Transverse colon (tissue), 4 donors: ENCODE results near the gene HBA1. TPM values are rescaled to one million over a fixed set of nuclear protein-coding genes. Genes with fewer than 3 reads are reported as not detected.
"Not testable (repeated sequence)": the region's sequence is repeated elsewhere in the genome, so short reads cannot be mapped to it uniquely, and the experiment has no call there.

Experiments used
- DNase-seq: peaks from one replicate; pipeline ENCODE4 v3.0.0-alpha.2; 2019
- H3K27ac ChIP-seq, 4 donors: fragments of 200-600 bp; sonication (generic); 2 replicates each; pipeline ENCODE4 v1.5.1; 2016 to 2018; ENCODE audit warnings: inconsistent platforms in 4 of 4
- H3K27me3 ChIP-seq: fragments of 200-600 bp; sonication (generic); 2 replicates; pipeline ENCODE4 v1.5.1; 2017; ENCODE audit warnings: inconsistent platforms
- H3K36me3 ChIP-seq, 4 donors: fragments of 200-600 bp; sonication (generic); 2 replicates each; pipeline ENCODE4 v1.5.1; 2017 to 2019; ENCODE audit warnings: inconsistent platforms in 4 of 4
- H3K4me1 ChIP-seq, 4 donors: fragments of 200-600 bp; sonication (generic); 2 replicates each; pipeline ENCODE4 v1.5.1; 2017 to 2020; ENCODE audit warnings: inconsistent platforms in 4 of 4
- H3K4me3 ChIP-seq, 4 donors: fragments of 200-600 bp; sonication (generic); 1 replicate in 1 of 4; 2 replicates in 3 of 4; pipeline versions ENCODE4 v1.5.1 to v1.6.1; 2017 to 2019; ENCODE audit warnings: inconsistent platforms in 4 of 4
- H3K9me3 ChIP-seq, 2 donors: fragments of 200-600 bp; sonication (generic); 2 replicates each; pipeline ENCODE4 v1.5.1; 2017 to 2019; ENCODE audit warnings: inconsistent platforms in 2 of 2
- CTCF ChIP-seq, 5 experiments: fragments of 200-600 bp in 3 of 5; fragments of 450-650 bp in 2 of 5; sonication (generic) in 3 of 5; IDR thresholded peaks; 1 replicate in 2 of 5; 2 replicates in 3 of 5; pipeline ENCODE4 v1.5.1; 2016 to 2017; ENCODE audit warnings: antibody characterized with exemption in 5 of 5, inconsistent platforms in 3 of 5, mild to moderate bottlenecking in 2 of 5, moderate library complexity in 1 of 5
- EP300 ChIP-seq: sonication (generic); formaldehyde crosslinking; IDR thresholded peaks from one replicate; pipeline ENCODE4 v1.6.1; 2017; ENCODE audit warnings: antibody characterized with exemption, low read depth
- POLR2A ChIP-seq: fragments of 450-650 bp; IDR thresholded peaks from one replicate; pipeline ENCODE4 v1.6.1; 2016; ENCODE audit warnings: antibody characterized with exemption, mild to moderate bottlenecking, moderate library complexity
- POLR2AphosphoS5 ChIP-seq, 3 donors: sonication (generic); formaldehyde crosslinking; IDR thresholded peaks; one replicate each; pipeline ENCODE4 v1.6.1; 2016; ENCODE audit warnings: antibody characterized with exemption in 3 of 3
- WGBS, 2 donors: methylation state at CpG; one replicate each; pipeline ENCODE4 v1.1.5; 2018; ENCODE audit warnings: low coverage in 1 of 2; 5-methylcytosine and 5-hydroxymethylcytosine counted together
- in situ Hi-C, 4 donors: fragments of 200-750 bp; cut with MboI; loops; one replicate each; pipeline versions ENCODE4 v1.15.0 to v1.15.1; 2017; ENCODE audit warnings: low sequenced_read_pairs in 3 of 4, low pct_ligation_motif_present in 1 of 4, low pct_unique_long_range_greater_than_20kb in 1 of 4
- intact Hi-C: fragments of 100-400 bp; cut with DNase I; formaldehyde crosslinking; loops from one replicate; pipeline ENCODE4 v1.15.1; 2023; ENCODE audit warnings: low total_unique reads
- total RNA-seq, 4 donors: library from RNA; depleted of rRNA; stranded (reverse); fragments of >200 nt; gene quantifications; one replicate each; pipeline ENCODE4 v1.1.0, GENCODE V29; 2016

Gene HBA1
- total RNA-seq, 4 donors from 2014 or later = 4.4 TPM; not detected in 3

DNA sequence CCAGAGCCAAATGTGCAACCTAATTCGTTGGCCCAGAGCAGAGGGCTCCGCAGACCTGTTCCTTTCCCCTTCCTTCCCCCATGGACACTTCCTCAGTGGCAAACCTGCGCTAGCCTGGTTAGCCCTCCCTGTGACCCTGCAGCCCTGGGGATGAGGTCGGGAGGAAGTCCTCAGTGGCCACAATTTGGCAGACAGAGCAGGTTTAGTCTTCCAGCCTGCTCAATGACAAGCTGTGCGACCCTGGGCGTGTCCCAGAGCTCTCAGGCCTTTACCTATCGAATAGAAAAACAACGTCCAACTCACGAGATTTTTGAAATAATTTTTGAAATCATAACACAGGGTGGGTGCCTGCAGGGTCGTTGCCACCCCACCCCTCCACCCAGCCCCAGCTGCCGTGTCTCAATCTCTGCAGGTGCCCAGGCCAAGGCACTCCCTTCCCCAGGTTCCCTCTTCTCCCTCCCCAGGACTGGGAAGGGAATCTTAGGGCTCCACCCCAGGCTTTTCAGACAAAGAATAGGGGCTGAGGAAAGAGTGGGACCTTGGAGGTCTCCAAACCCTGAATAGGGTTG is 9.3 kb upstream of the HBA1 start:
- Histone ChIP-seq H3K4me1 (peaks cover 15 to 16% (median 16%) of the 10 kb centered on the region in 4 donors), H3K4me3 (no peak overlapping the region), H3K27ac (no peak overlapping the region), H3K27me3 (peaks cover 79% of the 10 kb centered on the region), H3K36me3 (no peaks in the 10 kb centered on the region), H3K9me3 (no peaks in the 10 kb centered on the region)
- WGBS, 2 donors = 12% methylated on average over 11 of the region's 11 CpGs; no CpG with 5 or more reads in 1 of the 2 donors
- intact Hi-C loops = no loop called here
- TF ChIP-seq CTCF (IDR thresholded peaks at IDR 0.05) = no peak
- TF ChIP-seq EP300 = no peak
- TF ChIP-seq POLR2A = no peak
- TF ChIP-seq POLR2AphosphoS5 (IDR thresholded peaks at IDR 0.05) = no peak
- in situ Hi-C loops = no loop called here
- no peak for DNase-seq

DNA sequence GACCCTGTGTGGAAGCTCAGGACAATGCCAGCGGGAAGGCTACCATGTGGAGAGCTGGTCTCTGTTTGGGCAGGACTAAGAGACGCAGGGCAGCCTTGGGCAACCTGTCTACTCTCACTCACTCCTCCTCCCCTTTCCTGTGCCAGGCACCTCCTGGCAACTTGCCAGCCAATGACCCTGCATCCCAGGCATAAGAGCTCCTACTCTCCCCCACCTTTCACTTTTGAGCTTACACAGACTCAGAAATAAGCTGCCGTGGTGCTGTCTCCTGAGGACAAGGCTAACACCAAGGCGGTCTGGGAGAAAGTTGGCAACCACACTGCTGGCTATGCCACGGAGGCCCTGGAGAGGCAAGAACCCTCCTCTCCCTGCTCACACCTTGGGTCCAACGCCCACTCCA is 8.1 kb upstream of the HBA1 start:
- WGBS, 2 donors = 54% methylated on average over 6 of the region's 6 CpGs; no CpG with 5 or more reads in 1 of the 2 donors
- TF ChIP-seq CTCF (IDR thresholded peaks at IDR 0.05) (no peak), POLR2AphosphoS5 (IDR thresholded peaks at IDR 0.05) (no peak), EP300 (no peak), POLR2A (no peak)
- no peak overlapping the region for H3K27ac ChIP-seq
- H3K4me3 ChIP-seq = no peak overlapping the region
- no peaks in the 10 kb centered on the region for H3K9me3 ChIP-seq
- intact Hi-C loops (no loop called here), in situ Hi-C loops (no loop called here)
- peaks cover 15 to 16% (median 16%) of the 10 kb centered on the region in 4 donors for H3K4me1 ChIP-seq
- H3K36me3 ChIP-seq = no peaks in the 10 kb centered on the region
- no peak for DNase-seq
- H3K27me3 ChIP-seq = peaks cover 74% of the 10 kb centered on the region

GRCh38 chr16:169014-169413 is 7.5 kb upstream of the HBA1 start:
- TF ChIP-seq POLR2AphosphoS5 (IDR thresholded peaks at IDR 0.05) (no peak), POLR2A (no peak), CTCF (IDR thresholded peaks at IDR 0.05) (no peak), EP300 (no peak)
- Histone ChIP-seq H3K4me1 (peaks cover 15 to 16% (median 16%) of the 10 kb centered on the region in 4 donors), H3K9me3 (no peaks in the 10 kb centered on the region), H3K36me3 (no peaks in the 10 kb centered on the region), H3K27ac (no peak overlapping the region), H3K4me3 (no peak overlapping the region), H3K27me3 (peaks cover 78% of the 10 kb centered on the region)
- in situ Hi-C loops (no loop called here), intact Hi-C loops (no loop called here)
- no peak for DNase-seq
- 63% methylated on average over 3 of the region's 3 CpGs; no CpG with 5 or more reads in 1 of the 2 donors for WGBS, 2 donors

GRCh38 chr16:170088-170507 is 6.4 kb upstream of the HBA1 start:
- WGBS, 2 donors = 0 to 14% methylated on average over 1 to 4 of the region's 5 CpGs
- H3K36me3 ChIP-seq, intact Hi-C loops, H3K27ac ChIP-seq, DNase-seq, in situ Hi-C loops, H3K4me3 ChIP-seq, H3K9me3 ChIP-seq: not testable (repeated sequence)
- peaks cover 84% of the 10 kb centered on the region for H3K27me3 ChIP-seq
- peaks cover 13 to 15% (median 14%) of the 10 kb centered on the region in 4 donors for H3K4me1 ChIP-seq

DNA sequence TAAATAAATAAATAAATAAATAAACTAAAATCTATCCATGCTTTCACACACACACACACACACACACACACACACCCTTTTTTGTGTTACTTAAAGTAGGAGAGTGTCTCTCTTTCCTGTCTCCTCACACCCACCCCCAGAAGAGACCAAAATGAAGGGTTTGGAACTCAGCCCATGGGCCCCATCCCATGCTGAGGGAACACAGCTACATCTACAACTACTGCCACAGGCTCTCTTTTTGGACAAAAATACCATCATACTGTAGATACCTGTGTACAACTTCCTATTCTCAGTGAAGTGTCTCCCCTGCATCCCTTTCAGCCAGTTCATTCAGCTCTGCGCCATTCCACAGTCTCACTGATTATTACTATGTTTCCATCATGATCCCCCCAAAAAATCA is 5.7 kb upstream of the HBA1 start:
- intact Hi-C loops (no loop called here), in situ Hi-C loops (no loop called here)
- Histone ChIP-seq H3K27ac (no peak overlapping the region), H3K27me3 (peaks cover 84% of the 10 kb centered on the region), H3K4me1 (peaks cover 6 to 8% (median 7%) of the 10 kb centered on the region in 4 donors), H3K9me3 (no peaks in the 10 kb centered on the region), H3K36me3 (no peaks in the 10 kb centered on the region), H3K4me3 (no peak overlapping the region)
- TF ChIP-seq CTCF (IDR thresholded peaks at IDR 0.05) = no peak
- no peak for TF ChIP-seq POLR2A
- no peak for TF ChIP-seq POLR2AphosphoS5 (IDR thresholded peaks at IDR 0.05)
- no peak for TF ChIP-seq EP300
- WGBS, 2 donors = 0 to 33% methylated on average over 1 of the region's 1 CpG
- DNase-seq = no peak

GRCh38 chr16:172374-172941 is 4.0 kb upstream of the HBA1 start, which contains the start of gene HBA2:
HBA2 (plus strand) TSS chr16:172876; CDS start chr16:172913, 37 bp downstream.
- DNase-seq, H3K4me1 ChIP-seq, H3K36me3 ChIP-seq, intact Hi-C loops, in situ Hi-C loops, H3K9me3 ChIP-seq, H3K27ac ChIP-seq, H3K4me3 ChIP-seq: not testable (repeated sequence)
- no CpG with 5 or more reads among the region's 74 CpGs for WGBS, 2 donors
- H3K27me3 ChIP-seq = peaks cover 77% of the 10 kb centered on the region
